ENCODE results near the gene C1orf35.
A peak's percentile ranks its signal among the peaks of the same experiment; 100 is the strongest.

Gene C1orf35

GRCh38 chr1:228109073-228109961 is 6.2 kb upstream of the C1orf35 start, which contains the start of gene MRPL55:
TSS of gene MRPL55 (minus strand) at chr1:228109299. CDS start at chr1:228108260, 1,039 bp downstream.
- DNase-seq (ENCODE audit: low spot score) = peak; percentile 98

- DNase-seq (ENCODE audit: low spot score) = no peak
Measured at GRCh38 chr1:228108742-228109072, 5.6 kb upstream of the C1orf35 start.

- no peak for DNase-seq (ENCODE audit: low spot score)
Measured at GRCh38 chr1:228108055-228108690, 5.0 kb upstream of the C1orf35 start.

- DNase-seq (ENCODE audit: low spot score) = no peak
Measured at GRCh38 chr1:228107636-228108035, 4.5 kb upstream of the C1orf35 start.

- DNase-seq (ENCODE audit: low spot score) = no peak
Measured at GRCh38 chr1:228106800-228107054, 3.6 kb upstream of the C1orf35 start.

GRCh38 chr1:228105996-228106799 is 3.1 kb upstream of the C1orf35 start:
- no peak for DNase-seq (ENCODE audit: low spot score)

- no peak for DNase-seq (ENCODE audit: low spot score)
Measured at GRCh38 chr1:228105270-228105995, 2.3 kb upstream of the C1orf35 start.

GRCh38 chr1:228104526-228105269 is 1.6 kb upstream of the C1orf35 start:
- no peak for DNase-seq (ENCODE audit: low spot score)

- peak; percentile 70 for DNase-seq (ENCODE audit: low spot score)
Measured at GRCh38 chr1:228101994-228102790, 933 bp downstream of the C1orf35 start.

GRCh38 chr1:228101614-228101993 is 1.5 kb downstream of the C1orf35 start:
- DNase-seq (ENCODE audit: low spot score) = no peak

- peak; percentile 3 for DNase-seq (ENCODE audit: low spot score)
Measured at GRCh38 chr1:228100822-228101613, 2.1 kb downstream of the C1orf35 start.

GRCh38 chr1:228099331-228099732 is 3.8 kb downstream of the C1orf35 start:
- no peak for DNase-seq (ENCODE audit: low spot score)

- no peak for DNase-seq (ENCODE audit: low spot score)
Measured at GRCh38 chr1:228098323-228098931, 4.7 kb downstream of the C1orf35 start.

GRCh38 chr1:228097333-228098081 is 5.6 kb downstream of the C1orf35 start:
- no peak for DNase-seq (ENCODE audit: low spot score)

- no peak for DNase-seq (ENCODE audit: low spot score)
Measured at GRCh38 chr1:228096416-228097332, 6.5 kb downstream of the C1orf35 start.

- no peak for DNase-seq (ENCODE audit: low spot score)
Measured at GRCh38 chr1:228095938-228096337, 7.2 kb downstream of the C1orf35 start.

GRCh38 chr1:228095161-228095560 is 8.0 kb downstream of the C1orf35 start:
- DNase-seq (ENCODE audit: low spot score) = no peak
